HCT116 (cell line): Measurements from ENCODE around the gene PELI1.

ENCODE experiments used
- EGR1 ChIP-seq: IDR thresholded peaks from 2 replicates; pipeline ENCODE4 v1.6.1; 2012; ENCODE audit warnings: low read depth
- YY1 ChIP-seq: IDR thresholded peaks from 2 replicates; pipeline ENCODE4 v1.6.1; 2011; ENCODE audit warnings: low read length, low read depth, moderate library complexity, mild to moderate bottlenecking; ENCODE audit not compliant: insufficient replicate concordance; ENCODE audit errors: extremely low read depth
- ZNF274 ChIP-seq: fragments of 200-500 bp; sonication (Bioruptor generic); IDR thresholded peaks from 2 replicates; pipeline ENCODE4 v1.6.1; 2014; ENCODE audit warnings: mild to moderate bottlenecking, low read depth, low read length, inconsistent platforms
- TF ChIP-seq, protein P1 (sequence below), 3 experiments: fragments of 200-600 bp in 1 of 3; sonication (generic) in 1 of 3; IDR thresholded peaks in 2 of 3; conservative IDR thresholded peaks in 1 of 3; 2 replicates each; pipeline ENCODE4 v1.5.1; 2012 to 2017; ENCODE audit warnings: low read depth in 2 of 3, low read length in 2 of 3, antibody characterized with exemption in 1 of 3, borderline replicate concordance in 1 of 3, control low read depth in 1 of 3, mild to moderate bottlenecking in 1 of 3, mixed read lengths in 1 of 3, mixed run types in 1 of 3, moderate library complexity in 1 of 3; ENCODE audit not compliant: insufficient read depth in 1 of 3
- TF ChIP-seq, protein P2 (sequence below): IDR thresholded peaks from 2 replicates; pipeline ENCODE4 v1.6.1; 2011; ENCODE audit warnings: mild to moderate bottlenecking, low read length, moderate library complexity; ENCODE audit not compliant: insufficient replicate concordance; ENCODE audit errors: extremely low read depth

DNA sequence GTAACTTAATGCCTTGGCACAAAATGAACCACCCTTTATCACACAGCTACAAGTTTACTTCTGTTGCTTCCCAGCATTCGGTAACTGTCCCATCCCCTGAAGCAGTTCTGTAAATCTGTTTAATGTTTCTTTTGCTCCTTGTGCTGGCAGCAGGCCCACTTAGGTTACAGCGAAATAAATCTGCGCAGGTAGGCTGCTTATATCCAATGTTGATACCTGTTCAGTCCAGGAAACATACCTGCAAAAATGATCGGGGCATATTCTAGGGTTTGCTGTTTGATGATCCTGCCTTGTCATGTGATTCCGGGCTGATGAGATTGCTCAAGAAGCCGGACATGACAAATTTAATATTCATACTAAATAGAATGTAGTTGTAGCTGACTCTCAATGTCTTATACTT lies 23.3 kb downstream of the PELI1 start:
- TF ChIP-seq YY1 (no peak), ZNF274 (no peak), EGR1 (no peak)
- TF ChIP-seq, protein P1, sequence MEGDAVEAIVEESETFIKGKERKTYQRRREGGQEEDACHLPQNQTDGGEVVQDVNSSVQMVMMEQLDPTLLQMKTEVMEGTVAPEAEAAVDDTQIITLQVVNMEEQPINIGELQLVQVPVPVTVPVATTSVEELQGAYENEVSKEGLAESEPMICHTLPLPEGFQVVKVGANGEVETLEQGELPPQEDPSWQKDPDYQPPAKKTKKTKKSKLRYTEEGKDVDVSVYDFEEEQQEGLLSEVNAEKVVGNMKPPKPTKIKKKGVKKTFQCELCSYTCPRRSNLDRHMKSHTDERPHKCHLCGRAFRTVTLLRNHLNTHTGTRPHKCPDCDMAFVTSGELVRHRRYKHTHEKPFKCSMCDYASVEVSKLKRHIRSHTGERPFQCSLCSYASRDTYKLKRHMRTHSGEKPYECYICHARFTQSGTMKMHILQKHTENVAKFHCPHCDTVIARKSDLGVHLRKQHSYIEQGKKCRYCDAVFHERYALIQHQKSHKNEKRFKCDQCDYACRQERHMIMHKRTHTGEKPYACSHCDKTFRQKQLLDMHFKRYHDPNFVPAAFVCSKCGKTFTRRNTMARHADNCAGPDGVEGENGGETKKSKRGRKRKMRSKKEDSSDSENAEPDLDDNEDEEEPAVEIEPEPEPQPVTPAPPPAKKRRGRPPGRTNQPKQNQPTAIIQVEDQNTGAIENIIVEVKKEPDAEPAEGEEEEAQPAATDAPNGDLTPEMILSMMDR (IDR thresholded peaks at IDR 0.05 in 2 of 3, conservative IDR thresholded peaks at IDR 0.05 in 1 of 3; ENCODE audit: borderline replicate concordance in 1 of 3, insufficient read depth in 1 of 3, low read depth in 2 of 3, low read length in 2 of 3), result no peak
- TF ChIP-seq, protein P2, sequence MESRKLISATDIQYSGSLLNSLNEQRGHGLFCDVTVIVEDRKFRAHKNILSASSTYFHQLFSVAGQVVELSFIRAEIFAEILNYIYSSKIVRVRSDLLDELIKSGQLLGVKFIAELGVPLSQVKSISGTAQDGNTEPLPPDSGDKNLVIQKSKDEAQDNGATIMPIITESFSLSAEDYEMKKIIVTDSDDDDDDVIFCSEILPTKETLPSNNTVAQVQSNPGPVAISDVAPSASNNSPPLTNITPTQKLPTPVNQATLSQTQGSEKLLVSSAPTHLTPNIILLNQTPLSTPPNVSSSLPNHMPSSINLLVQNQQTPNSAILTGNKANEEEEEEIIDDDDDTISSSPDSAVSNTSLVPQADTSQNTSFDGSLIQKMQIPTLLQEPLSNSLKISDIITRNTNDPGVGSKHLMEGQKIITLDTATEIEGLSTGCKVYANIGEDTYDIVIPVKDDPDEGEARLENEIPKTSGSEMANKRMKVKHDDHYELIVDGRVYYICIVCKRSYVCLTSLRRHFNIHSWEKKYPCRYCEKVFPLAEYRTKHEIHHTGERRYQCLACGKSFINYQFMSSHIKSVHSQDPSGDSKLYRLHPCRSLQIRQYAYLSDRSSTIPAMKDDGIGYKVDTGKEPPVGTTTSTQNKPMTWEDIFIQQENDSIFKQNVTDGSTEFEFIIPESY, result no peak
